H1 (cell line): ENCODE results near the gene DNAJC17. TPM values are rescaled to one million over a fixed set of nuclear protein-coding genes. Genes with fewer than 3 reads are reported as not detected.

Experiments
- CTCF ChIA-PET: fragments of 300-600 bp; sonication (Branson Sonifier 250); formaldehyde crosslinking; loops from one replicate; lab custom pipeline; 2021; ENCODE audit not compliant: partially characterized antibody; lab: Charles Lee
- POLR2A ChIA-PET: fragments of 300-600 bp; sonication (Branson Sonifier 250); formaldehyde crosslinking; loops from one replicate; lab custom pipeline; 2021; ENCODE audit warnings: inconsistent platforms; ENCODE audit not compliant: partially characterized antibody; lab: Charles Lee
- DNase-seq, 2 experiments: peaks; one replicate each; pipeline versions ENCODE4 v3.0.0 to v3.0.0-alpha.2; 2010 to 2022; ENCODE audit warnings: low spot score in 2 of 2, low read depth in 1 of 2, mixed read lengths in 1 of 2
- FAIRE-seq: peaks from 2 replicates; lab custom pipeline; 2011; peaks lifted over from hg19 to GRCh38; lab: Jason Lieb, UNC
- H2AFZ ChIP-seq: 2 replicates; pipeline ENCODE4 v1.8.1; 2012; ENCODE audit warnings: low read length, inconsistent platforms
- H2AK5ac ChIP-seq: 2 replicates; pipeline ENCODE4 v1.6.1; 2013; ENCODE audit warnings: low read depth, low read length
- H2BK120ac ChIP-seq: replicated peaks from 2 replicates; pipeline ENCODE3; 2013; ENCODE audit warnings: low read depth, low read length, inconsistent platforms
- H2BK12ac ChIP-seq: 2 replicates; pipeline ENCODE4 v1.6.1; 2013; ENCODE audit warnings: low read depth, low read length
- H2BK15ac ChIP-seq: 2 replicates; pipeline ENCODE4 v1.6.1; 2013; ENCODE audit warnings: low read length
- H2BK20ac ChIP-seq: 2 replicates; pipeline ENCODE4 v1.6.1; 2013; ENCODE audit warnings: low read length
- H2BK5ac ChIP-seq: 2 replicates; pipeline ENCODE4 v1.6.1; 2013; ENCODE audit warnings: low read depth, low read length
- H3K14ac ChIP-seq: 2 replicates; pipeline ENCODE4 v1.6.1; 2013; ENCODE audit warnings: inconsistent platforms; ENCODE audit not compliant: insufficient read length
- H3K18ac ChIP-seq: 2 replicates; pipeline ENCODE4 v1.6.1; 2013; ENCODE audit warnings: low read length; ENCODE audit errors: extremely low read depth
- H3K23ac ChIP-seq: 2 replicates; pipeline ENCODE4 v1.6.1; 2013; ENCODE audit warnings: inconsistent platforms; ENCODE audit not compliant: insufficient read length
- H3K23me2 ChIP-seq: 2 replicates; pipeline ENCODE4 v1.6.1; 2013; ENCODE audit warnings: low read depth, low read length
- H3K27ac ChIP-seq: 2 replicates; pipeline ENCODE4 v1.6.1; 2011; ENCODE audit warnings: low read depth, low read length, inconsistent platforms
- H3K27me3 ChIP-seq, 4 experiments: replicated peaks in 1 of 4; 1 replicate in 1 of 4; 2 replicates in 3 of 4; pipeline versions ENCODE4 v1.6.1 to v1.8.1; 2011 to 2013; ENCODE audit warnings: low read length in 3 of 4, mild to moderate bottlenecking in 3 of 4, inconsistent platforms in 2 of 4, mixed read lengths in 2 of 4, moderate library complexity in 1 of 4; ENCODE audit not compliant: control insufficient read depth in 3 of 4, insufficient read depth in 3 of 4; ENCODE audit errors: extremely low read depth in 1 of 4
- H3K36me3 ChIP-seq, 4 experiments: 2 replicates each; pipeline versions ENCODE4 v1.6.1 to v1.8.1; 2011 to 2013; ENCODE audit warnings: mild to moderate bottlenecking in 4 of 4, low read length in 3 of 4, moderate library complexity in 2 of 4, control low read depth in 1 of 4, inconsistent platforms in 1 of 4; ENCODE audit not compliant: insufficient read depth in 4 of 4, control insufficient read depth in 2 of 4
- H3K4ac ChIP-seq: replicated peaks from 2 replicates; pipeline ENCODE3; 2013; ENCODE audit warnings: low read length, low read depth, mixed read lengths, inconsistent platforms; ENCODE audit not compliant: insufficient read length
- H3K4me1 ChIP-seq, 4 experiments: replicated peaks in 1 of 4; 1 replicate in 1 of 4; 2 replicates in 3 of 4; pipeline versions ENCODE4 v1.6.1 to v1.8.1; 2011 to 2013; ENCODE audit warnings: low read length in 3 of 4, inconsistent platforms in 2 of 4, mixed read lengths in 1 of 4; ENCODE audit not compliant: insufficient read depth in 4 of 4, control insufficient read depth in 3 of 4
- H3K4me2 ChIP-seq, 2 experiments: 2 replicates each; pipeline versions ENCODE4 v1.6.1 to v1.8.1; 2011 to 2013; ENCODE audit warnings: low read depth in 2 of 2, low read length in 2 of 2, control low read depth in 1 of 2, inconsistent platforms in 1 of 2, mild to moderate bottlenecking in 1 of 2; ENCODE audit not compliant: insufficient read depth in 1 of 2
- H3K4me3 ChIP-seq, 4 experiments: fragments of 200-600, 300-600 bp in 1 of 4; sonication (generic), shearing (Covaris generic), sonication (Bioruptor Twin) in 1 of 4; 2 replicates each; pipeline versions ENCODE4 v1.5.1 to v1.8.1; 2011 to 2016; ENCODE audit warnings: low read length in 4 of 4, low read depth in 3 of 4, control low read depth in 2 of 4, inconsistent platforms in 2 of 4, mild to moderate bottlenecking in 2 of 4, mixed read lengths in 1 of 4, moderate library complexity in 1 of 4; ENCODE audit not compliant: insufficient read depth in 2 of 4; ENCODE audit errors: extremely low read depth in 1 of 4
- H3K56ac ChIP-seq: replicated peaks from 2 replicates; pipeline ENCODE3; 2013; ENCODE audit warnings: low read depth, mild to moderate bottlenecking, mixed read lengths, low read length, inconsistent platforms; ENCODE audit not compliant: insufficient read length
- H3K79me1 ChIP-seq: 2 replicates; pipeline ENCODE4 v1.6.1; 2013; ENCODE audit warnings: low read depth, low read length, control low read depth
- H3K79me2 ChIP-seq, 2 experiments: 2 replicates each; pipeline versions ENCODE4 v1.6.1 to v1.8.1; 2012 to 2013; ENCODE audit warnings: low read length in 2 of 2, mild to moderate bottlenecking in 2 of 2, inconsistent platforms in 1 of 2; ENCODE audit not compliant: insufficient read depth in 2 of 2, control insufficient read depth in 1 of 2
- H3K9ac ChIP-seq, 4 experiments: replicated peaks in 1 of 4; 1 replicate in 1 of 4; 2 replicates in 3 of 4; pipeline versions ENCODE4 v1.6.1 to v1.8.1; 2011 to 2013; ENCODE audit warnings: low read depth in 3 of 4, low read length in 3 of 4, control low read depth in 2 of 4, mild to moderate bottlenecking in 2 of 4, moderate library complexity in 2 of 4, inconsistent platforms in 1 of 4; ENCODE audit errors: extremely low read depth in 1 of 4
- H3K9me3 ChIP-seq, 2 experiments: 2 replicates each; pipeline versions ENCODE4 v1.6.1 to v1.8.1; 2012 to 2013; ENCODE audit warnings: mild to moderate bottlenecking in 2 of 2, moderate library complexity in 2 of 2, control low read depth in 1 of 2, inconsistent platforms in 1 of 2, low read depth in 1 of 2, low read length in 1 of 2, mixed read lengths in 1 of 2; ENCODE audit not compliant: insufficient read depth in 2 of 2
- H4K20me1 ChIP-seq, 2 experiments: replicated peaks in 1 of 2; 2 replicates each; pipeline versions ENCODE3 to v1.8.1; 2011 to 2013; ENCODE audit warnings: inconsistent platforms in 2 of 2, low read length in 2 of 2, mild to moderate bottlenecking in 1 of 2; ENCODE audit not compliant: insufficient read depth in 2 of 2, control insufficient read depth in 1 of 2
- H4K5ac ChIP-seq: 2 replicates; pipeline ENCODE4 v1.6.1; 2013; ENCODE audit warnings: low read length, low read depth, mixed read lengths, inconsistent platforms; ENCODE audit not compliant: insufficient read length
- H4K8ac ChIP-seq: 2 replicates; pipeline ENCODE4 v1.8.0; 2013; ENCODE audit warnings: mild to moderate bottlenecking, moderate library complexity, low read length, inconsistent platforms; ENCODE audit not compliant: insufficient read depth; ENCODE audit errors: extremely low read depth
- H4K91ac ChIP-seq: replicated peaks from 2 replicates; pipeline ENCODE3; 2013; ENCODE audit warnings: low read length, mixed read lengths, inconsistent platforms; ENCODE audit not compliant: insufficient read length
- MAFK ChIP-seq: IDR thresholded peaks from 2 replicates; pipeline ENCODE4 v1.6.1; 2012; ENCODE audit warnings: low read depth, mild to moderate bottlenecking, improper control_type of control experiment, low read length
- YY1 ChIP-seq: IDR thresholded peaks from 2 replicates; pipeline ENCODE4 v1.6.1; 2011; ENCODE audit warnings: low read depth, mild to moderate bottlenecking, low read length
- ZNF274 ChIP-seq: IDR thresholded peaks from 2 replicates; pipeline ENCODE4 v1.7.0; 2012; ENCODE audit warnings: low read length, borderline replicate concordance; ENCODE audit errors: extremely low read depth
- WGBS, 2 experiments: shearing (Covaris generic) in 1 of 2; methylation state at CpG; one replicate each; pipeline versions ENCODE4 v1.1.6 to v1.1.7; 2013 to 2015; ENCODE audit warnings: low lambda C conversion rate in 2 of 2, mixed read lengths in 2 of 2, inconsistent platforms in 1 of 2, low coverage in 1 of 2, missing lambda C conversion rate in 1 of 2; ENCODE audit not compliant: insufficient replicate concordance in 2 of 2, insufficient coverage in 1 of 2, insufficient read length in 1 of 2; ENCODE audit errors: extremely low coverage in 1 of 2, missing lambda C conversion rate in 1 of 2; 5-methylcytosine and 5-hydroxymethylcytosine counted together
- polyA plus RNA-seq, 7 experiments: library from polyadenylated mRNA; depleted of rRNA in 3 of 7; stranded (reverse) in 5 of 7; unstranded in 2 of 7; fragments of >200 nt in 5 of 7; fragments of 200-250 nt in 2 of 7; gene quantifications; 1 replicate in 5 of 7; 2 replicates in 1 of 7; 4 replicates in 1 of 7; pipeline versions ENCODE4 v1.2.1 to v1.2.3, GENCODE V29; 2011 to 2013; ENCODE audit warnings: missing spikeins in 2 of 7, mixed read lengths in 2 of 7
- total RNA-seq: library from RNA; stranded (reverse); fragmentation: NEBNext Ultra II Directional; extraction: Animal tissue kit (Norgen Biotek cat#: 25700); gene quantifications from 2 replicates; pipeline ENCODE4 v1.2.1, GENCODE V29; 2021

DNAJC17 gene
- total and polyA plus RNA-seq, 2 of the 8 experiments (the other 6 are each of a cell fraction or from before 2014, with no cell fraction given): 39.5 to 45.4 TPM

GRCh38 chr15:40829115-40829514 is 21.8 kb upstream of the DNAJC17 start:
- CTCF ChIA-PET: interaction anchor here (1.2 to 3.7 kb wide), 2 partner anchors 20 to 29 kb away, joined by 3 to 18 read pairs; no protein-coding TSS in a partner anchor
- H3K23me2 ChIP-seq: no peaks in the 10 kb centered on the region

More at GRCh38 chr15:40829115-40829514, 21.8 kb upstream of the DNAJC17 start:
- Histone ChIP-seq H4K5ac (no peak overlapping the region), H3K9me3 (no peaks in the 10 kb centered on the region), H3K4ac (no peak overlapping the region), H3K14ac (no peak overlapping the region), H2AK5ac (no peak overlapping the region), H4K8ac (no peak overlapping the region), H3K79me1 (no peaks in the 10 kb centered on the region), H3K36me3 (no peaks in the 10 kb centered on the region), H3K4me3 (no peak overlapping the region), H3K56ac (no peak overlapping the region), H3K79me2 (no peaks in the 10 kb centered on the region), H2BK12ac (no peak overlapping the region), H4K20me1 (no peaks in the 10 kb centered on the region), H3K4me2 (no peak overlapping the region), H2BK15ac (no peak overlapping the region), H3K27ac (no peak overlapping the region), H3K27me3 (no peaks in the 10 kb centered on the region), H2BK20ac (no peak overlapping the region), H2BK5ac (no peak overlapping the region), H3K9ac (no peak overlapping the region), H3K18ac (no peak overlapping the region), H2BK120ac (no peak overlapping the region), H3K4me1 (no peaks in the 10 kb centered on the region), H4K91ac (no peak overlapping the region), H3K23ac (no peak overlapping the region), H2AFZ (peak overlapping the region; percentile 79; the same call in 1 of the 2 replicates)
- POLR2A ChIA-PET: interaction anchor here (1.2 to 2.9 kb wide), 3 partner anchors 15 to 124 kb away, joined by 3 to 10 read pairs (median 5); partner anchors contain the start of genes CHAC1 and SPINT1
- no peak for DNase-seq
- WGBS, 2 experiments: 89% methylated on average over 7 of the region's 7 CpGs; no CpG with 5 or more reads in 1 of the 2 experiments
- TF ChIP-seq ZNF274 (no peak), YY1 (0 out of 2 replicates have a peak, but pooled peaks have one; percentile 52), MAFK (peak; percentile 43; the same call in 1 of the 2 replicates)
- no peak for FAIRE-seq
